Mesothelial cell of epicardium (in vitro differentiated cells): ENCODE results near the gene NRBP1. TPM values are rescaled to one million over a fixed set of nuclear protein-coding genes. Genes with fewer than 3 reads are reported as not detected.

Source experiments
- DNase-seq, 2 experiments: peaks; one replicate each; pipeline ENCODE4 v3.0.0; 2021; ENCODE audit warnings: low spot score in 2 of 2; ENCODE audit not compliant: unreplicated experiment in 2 of 2
- H3K27ac Mint-ChIP-seq: 2 replicates; pipeline ENCODE4 v1.8.0; 2021; ENCODE audit warnings: mixed read lengths
- H3K27me3 Mint-ChIP-seq: 2 replicates; pipeline ENCODE4 v1.8.0; 2021; ENCODE audit warnings: low read depth, mixed read lengths
- H3K36me3 Mint-ChIP-seq: 2 replicates; pipeline ENCODE4 v1.8.0; 2021; ENCODE audit warnings: mixed read lengths
- H3K4me1 Mint-ChIP-seq: 2 replicates; pipeline ENCODE4 v1.8.0; 2021; ENCODE audit warnings: mixed read lengths
- H3K4me3 Mint-ChIP-seq: 2 replicates; pipeline ENCODE4 v1.8.0; 2021; ENCODE audit warnings: mild to moderate bottlenecking, moderate library complexity, mixed read lengths
- H3K9me3 Mint-ChIP-seq: 2 replicates; pipeline ENCODE4 v1.8.0; 2021; ENCODE audit warnings: mixed read lengths
- total RNA-seq: library from RNA; stranded (reverse); gene quantifications from 3 replicates; pipeline ENCODE4 v1.2.1, GENCODE V29; 2021
- TF ChIP-seq, protein P1 (sequence below): fragments of 200-600 bp; sonication (generic); IDR thresholded peaks from one replicate; pipeline ENCODE4 v1.5.0; 2021; ENCODE audit warnings: antibody characterized with exemption; ENCODE audit not compliant: unreplicated experiment

Gene NRBP1
- total RNA-seq, 1 donor from 2014 or later, result 130 TPM

DNA sequence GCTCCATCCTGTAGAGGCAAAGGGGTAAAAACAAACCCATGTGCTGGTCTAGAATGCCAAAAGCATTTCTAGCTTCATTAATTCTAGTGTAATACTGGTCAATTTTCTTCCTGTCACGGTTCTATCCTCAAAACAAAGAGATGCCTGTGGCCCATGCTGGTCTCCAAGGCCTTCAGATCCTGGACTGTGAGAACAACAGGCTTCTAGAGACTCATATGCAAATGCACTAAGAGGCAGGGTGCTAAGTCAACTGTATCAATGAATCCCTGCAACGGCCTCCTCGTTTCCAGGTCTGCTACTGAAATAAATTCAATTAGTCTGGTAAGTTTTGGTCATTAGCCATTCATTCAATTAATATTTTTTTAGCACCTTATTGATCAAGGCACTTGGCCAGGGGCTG, 57.1 kb downstream of the NRBP1 start:
- TF ChIP-seq, protein P1, sequence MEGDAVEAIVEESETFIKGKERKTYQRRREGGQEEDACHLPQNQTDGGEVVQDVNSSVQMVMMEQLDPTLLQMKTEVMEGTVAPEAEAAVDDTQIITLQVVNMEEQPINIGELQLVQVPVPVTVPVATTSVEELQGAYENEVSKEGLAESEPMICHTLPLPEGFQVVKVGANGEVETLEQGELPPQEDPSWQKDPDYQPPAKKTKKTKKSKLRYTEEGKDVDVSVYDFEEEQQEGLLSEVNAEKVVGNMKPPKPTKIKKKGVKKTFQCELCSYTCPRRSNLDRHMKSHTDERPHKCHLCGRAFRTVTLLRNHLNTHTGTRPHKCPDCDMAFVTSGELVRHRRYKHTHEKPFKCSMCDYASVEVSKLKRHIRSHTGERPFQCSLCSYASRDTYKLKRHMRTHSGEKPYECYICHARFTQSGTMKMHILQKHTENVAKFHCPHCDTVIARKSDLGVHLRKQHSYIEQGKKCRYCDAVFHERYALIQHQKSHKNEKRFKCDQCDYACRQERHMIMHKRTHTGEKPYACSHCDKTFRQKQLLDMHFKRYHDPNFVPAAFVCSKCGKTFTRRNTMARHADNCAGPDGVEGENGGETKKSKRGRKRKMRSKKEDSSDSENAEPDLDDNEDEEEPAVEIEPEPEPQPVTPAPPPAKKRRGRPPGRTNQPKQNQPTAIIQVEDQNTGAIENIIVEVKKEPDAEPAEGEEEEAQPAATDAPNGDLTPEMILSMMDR, result no peak
- no peaks in the 10 kb centered on the region for H3K27me3 Mint-ChIP-seq

DNA sequence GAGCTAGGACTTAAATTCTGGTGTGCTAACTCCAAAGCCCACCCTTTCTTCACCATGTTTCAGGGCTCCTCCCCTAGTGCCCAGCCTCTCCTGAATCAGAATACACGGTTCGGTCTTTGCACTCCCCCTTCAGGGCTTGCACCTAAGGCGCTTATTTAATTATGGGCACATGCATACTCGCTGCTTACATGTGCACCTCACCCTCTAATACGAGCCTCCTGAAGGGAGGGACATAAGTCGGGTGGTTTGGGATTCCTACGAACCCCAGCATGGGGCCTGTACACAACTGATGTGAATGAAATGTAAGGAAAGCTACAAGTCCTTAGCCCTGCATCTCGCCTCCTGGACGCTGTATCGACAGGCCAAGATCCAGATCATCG, 60.7 kb downstream of the NRBP1 start:
- TF ChIP-seq, protein P1, result no peak
- no peak for DNase-seq
- H3K9me3 Mint-ChIP-seq, result no peaks in the 10 kb centered on the region
- H3K27me3 Mint-ChIP-seq, result peaks cover 8% of the 10 kb centered on the region
- no peaks in the 10 kb centered on the region for H3K36me3 Mint-ChIP-seq
- peak overlapping the region; percentile 95 for H3K27ac Mint-ChIP-seq
- H3K4me3 Mint-ChIP-seq, result peak overlapping the region; percentile 94
- H3K4me1 Mint-ChIP-seq, result peaks cover 23% of the 10 kb centered on the region

More for the DNA sequence above, 57.1 kb downstream of the NRBP1 start:
- DNase-seq, result no peak
- Mint-ChIP-seq H3K4me1 (peaks cover 17% of the 10 kb centered on the region), H3K9me3 (no peaks in the 10 kb centered on the region), H3K27ac (no peak overlapping the region), H3K36me3 (peaks cover 14% of the 10 kb centered on the region), H3K4me3 (no peak overlapping the region)

DNA sequence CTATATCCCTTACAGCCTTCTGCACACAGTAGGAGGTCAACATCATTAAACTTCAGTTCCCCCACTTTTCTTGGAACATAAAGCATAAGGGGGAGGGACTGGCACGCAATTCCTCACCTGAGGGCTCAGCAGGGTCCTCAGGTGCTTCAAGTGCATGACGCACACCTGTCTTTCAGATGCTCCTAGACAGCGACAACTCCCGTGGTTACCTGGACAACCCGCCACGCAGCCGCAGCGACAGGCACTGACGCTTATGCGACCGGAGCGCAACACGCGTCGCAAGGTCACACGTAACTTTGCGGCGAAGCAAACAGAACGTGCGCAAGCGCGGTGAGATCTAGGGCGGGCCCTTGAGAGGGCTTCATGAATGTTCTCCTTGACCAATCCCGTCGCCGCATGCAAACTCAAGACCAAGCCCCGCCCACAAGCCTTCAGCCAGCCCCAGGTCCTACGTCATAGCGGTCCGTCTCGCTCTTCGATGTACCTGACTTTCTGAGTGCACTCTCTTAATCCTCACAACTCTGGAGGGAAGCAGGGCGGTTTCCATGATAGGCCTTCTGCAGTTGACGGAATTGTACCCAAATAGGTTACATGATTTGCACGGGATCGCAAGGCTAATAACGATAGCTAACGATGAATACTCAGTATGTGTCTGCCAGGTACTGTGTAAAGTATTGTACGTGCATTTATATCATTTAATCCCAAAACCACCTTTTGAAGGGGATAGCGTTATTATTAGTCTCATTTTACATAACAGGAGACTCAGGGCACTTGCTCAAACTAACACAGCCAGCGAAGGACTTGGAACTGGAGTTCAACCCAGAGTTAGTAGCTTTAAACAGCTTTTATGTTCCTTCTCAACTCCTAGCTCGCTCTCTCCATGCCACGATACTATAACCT, 61.3 kb downstream of the NRBP1 start, which contains the start of gene IFT172:
TSS of gene IFT172 (minus strand) at position 246 of the 900 bp plus-strand sequence. CDS start at position 156, 90 bp downstream.
- peak; percentile 97 to 98 for DNase-seq
- Mint-ChIP-seq H3K36me3 (no peaks in the 10 kb centered on the region), H3K27me3 (peaks cover 13% of the 10 kb centered on the region), H3K4me1 (peaks cover 24% of the 10 kb centered on the region), H3K27ac (peak within 1 kb of the TSS; percentile 95), H3K9me3 (no peaks in the 10 kb centered on the region), H3K4me3 (peak within 1 kb of the TSS; percentile 94)
- TF ChIP-seq, protein P1, result no peak

Other genes starting within 250 kb of the NRBP1 start
- gene ATRAID, start 216.6 kb upstream of the NRBP1 start, total RNA-seq, result 106 to 112 TPM (median 108 TPM) in 3 replicates
- 67.9 to 73.2 TPM (median 70.4 TPM) in 3 replicates for gene SLC5A6, start 216.4 kb upstream of the NRBP1 start, total RNA-seq
- 74.4 to 82.5 TPM (median 80.5 TPM) in 3 replicates for gene CAD, start 211.3 kb upstream of the NRBP1 start, total RNA-seq
- gene SLC30A3, start 165.6 kb upstream of the NRBP1 start, total RNA-seq, result 2.3 to 3.4 TPM (median 3.1 TPM) in 3 replicates
- 0.18 to 0.27 TPM in 2 of 3 replicates, not detected in the other for gene DNAJC5G, start 153.2 kb upstream of the NRBP1 start, total RNA-seq
- gene TRIM54, start 146.2 kb upstream of the NRBP1 start, total RNA-seq, result 0.18 to 0.47 TPM (median 0.18 TPM) in 3 replicates
- 3.1 to 5.1 TPM (median 4.4 TPM) in 3 replicates for gene UCN, start 120.2 kb upstream of the NRBP1 start, total RNA-seq
- 65.8 to 70.0 TPM (median 68.3 TPM) in 3 replicates for gene MPV17, start 105.5 kb upstream of the NRBP1 start, total RNA-seq
- gene GTF3C2, start 71.9 kb upstream of the NRBP1 start, total RNA-seq, result 87.5 to 90.1 TPM (median 89.3 TPM) in 3 replicates
- 42.2 to 49.0 TPM (median 47.1 TPM) in 3 replicates for gene EIF2B4, start 58.3 kb upstream of the NRBP1 start, total RNA-seq
- gene SNX17, start 58.0 kb upstream of the NRBP1 start, total RNA-seq, result 83.0 to 88.4 TPM (median 88.2 TPM) in 3 replicates
- 25.0 to 25.7 TPM (median 25.1 TPM) in 3 replicates for gene ZNF513, start 47.9 kb upstream of the NRBP1 start, total RNA-seq
- gene PPM1G, start 19.0 kb upstream of the NRBP1 start, total RNA-seq, result 60.0 to 63.7 TPM (median 62.4 TPM) in 3 replicates
- 24.5 to 26.1 TPM (median 25.5 TPM) in 3 replicates for gene KRTCAP3, start 13.8 kb downstream of the NRBP1 start, total RNA-seq
- 60.6 to 68.0 TPM (median 63.0 TPM) in 3 replicates for gene IFT172, start 61.1 kb downstream of the NRBP1 start, total RNA-seq
- gene FNDC4, start 66.6 kb downstream of the NRBP1 start, total RNA-seq, result 8.1 to 8.4 TPM (median 8.4 TPM) in 3 replicates
- not detected in 3 replicates for gene GCKR, start 68.2 kb downstream of the NRBP1 start, total RNA-seq
- gene ZNF512, start 154.4 kb downstream of the NRBP1 start, total RNA-seq, result 65.6 to 75.1 TPM (median 72.8 TPM) in 3 replicates
- 4.6 to 5.2 TPM (median 4.9 TPM) in 3 replicates for gene CCDC121, start 200.4 kb downstream of the NRBP1 start, total RNA-seq
- gene GPN1, start 200.4 kb downstream of the NRBP1 start, total RNA-seq, result 32.4 to 36.7 TPM (median 36.3 TPM) in 3 replicates
- gene SUPT7L, start 235.0 kb downstream of the NRBP1 start, total RNA-seq, result 40.6 to 42.6 TPM (median 41.2 TPM) in 3 replicates
- 18.8 to 20.0 TPM (median 19.1 TPM) in 3 replicates for gene SLC4A1AP, start 235.3 kb downstream of the NRBP1 start, total RNA-seq